Nephron (organoid): ENCODE data around the gene UQCRHL.

Source experiments
- H3K27ac Mint-ChIP-seq, 3 experiments: 2 replicates each; pipeline ENCODE4 v1.8.0; 2020; ENCODE audit warnings: mixed read lengths in 3 of 3, mild to moderate bottlenecking in 2 of 3, moderate library complexity in 1 of 3
- H3K27me3 Mint-ChIP-seq: 2 replicates; pipeline ENCODE4 v1.8.0; 2021; ENCODE audit warnings: low read depth, mild to moderate bottlenecking, moderate library complexity, mixed read lengths
- H3K36me3 Mint-ChIP-seq: 2 replicates; pipeline ENCODE4 v1.8.0; 2020; ENCODE audit warnings: low read depth, mixed read lengths
- H3K4me1 Mint-ChIP-seq: 2 replicates; pipeline ENCODE4 v1.8.0; 2020; ENCODE audit warnings: mixed read lengths
- H3K4me3 Mint-ChIP-seq, 3 experiments: 2 replicates each; pipeline ENCODE4 v1.8.0; 2020; ENCODE audit warnings: mild to moderate bottlenecking in 3 of 3, mixed read lengths in 3 of 3, moderate library complexity in 2 of 3
- H3K9me3 Mint-ChIP-seq: 2 replicates; pipeline ENCODE4 v1.8.0; 2020; ENCODE audit warnings: mixed read lengths
- TF ChIP-seq, protein P1 (sequence below), 3 experiments: fragments of 200-600 bp; sonication (generic); IDR thresholded peaks; one replicate each; pipeline ENCODE4 v1.5.0; 2021; ENCODE audit warnings: antibody characterized with exemption in 3 of 3; ENCODE audit not compliant: unreplicated experiment in 3 of 3

Gene UQCRHL

DNA sequence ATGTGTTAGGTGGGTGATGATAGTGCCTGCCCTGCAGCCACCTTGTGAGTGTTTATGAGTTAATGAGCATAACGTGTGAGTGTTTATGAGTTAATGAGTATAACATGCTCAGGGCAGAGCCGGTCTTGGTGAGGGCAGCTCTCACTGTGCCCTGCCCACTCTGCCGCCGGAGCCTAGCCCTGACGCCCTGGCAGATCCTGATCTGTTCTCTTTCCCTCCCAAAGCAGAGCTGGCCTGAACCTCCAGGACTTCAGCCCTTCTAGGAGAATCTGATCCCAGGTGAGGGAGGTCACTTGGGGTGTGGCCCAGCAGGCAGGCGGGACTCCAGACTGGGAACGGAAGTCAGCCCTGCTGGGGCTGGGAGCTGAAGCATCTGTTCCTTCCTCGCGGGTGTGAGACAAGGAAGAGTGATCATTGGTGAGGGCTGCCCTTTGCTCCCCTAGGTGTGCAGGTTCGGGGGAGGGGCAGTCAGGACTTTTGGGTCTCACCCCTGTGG is 43.1 kb downstream of the UQCRHL start:
- H3K36me3 Mint-ChIP-seq = peaks cover 37% of the 10 kb centered on the region

DNA sequence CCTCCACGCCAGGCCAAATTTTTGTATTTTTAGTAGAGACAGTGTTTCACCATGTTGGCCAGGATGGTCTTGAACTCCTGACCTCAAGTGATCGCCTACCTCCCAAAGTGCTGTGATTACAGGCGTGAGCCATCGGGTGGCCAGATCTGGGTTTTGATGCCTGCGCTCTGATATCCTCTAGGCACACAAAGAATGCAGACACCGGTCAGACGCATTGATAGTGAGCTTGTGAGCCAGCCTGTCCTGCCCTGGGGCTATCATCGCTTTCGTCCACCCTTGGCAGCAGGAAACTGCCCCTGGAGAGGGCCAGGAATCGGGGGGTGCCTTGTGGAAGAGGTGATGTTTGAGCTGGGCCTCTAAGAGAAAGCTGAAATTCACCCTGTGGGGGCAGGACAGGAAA is 44.9 kb downstream of the UQCRHL start:
- Mint-ChIP-seq H3K27me3 (no peaks in the 10 kb centered on the region), H3K9me3 (no peaks in the 10 kb centered on the region), H3K4me1 (peaks cover 38% of the 10 kb centered on the region), H3K36me3 (peaks cover 32% of the 10 kb centered on the region), H3K27ac (peak overlapping the region in 1 of 3 experiments; percentile 58), H3K4me3 (no peak overlapping the region)
- TF ChIP-seq, protein P1, sequence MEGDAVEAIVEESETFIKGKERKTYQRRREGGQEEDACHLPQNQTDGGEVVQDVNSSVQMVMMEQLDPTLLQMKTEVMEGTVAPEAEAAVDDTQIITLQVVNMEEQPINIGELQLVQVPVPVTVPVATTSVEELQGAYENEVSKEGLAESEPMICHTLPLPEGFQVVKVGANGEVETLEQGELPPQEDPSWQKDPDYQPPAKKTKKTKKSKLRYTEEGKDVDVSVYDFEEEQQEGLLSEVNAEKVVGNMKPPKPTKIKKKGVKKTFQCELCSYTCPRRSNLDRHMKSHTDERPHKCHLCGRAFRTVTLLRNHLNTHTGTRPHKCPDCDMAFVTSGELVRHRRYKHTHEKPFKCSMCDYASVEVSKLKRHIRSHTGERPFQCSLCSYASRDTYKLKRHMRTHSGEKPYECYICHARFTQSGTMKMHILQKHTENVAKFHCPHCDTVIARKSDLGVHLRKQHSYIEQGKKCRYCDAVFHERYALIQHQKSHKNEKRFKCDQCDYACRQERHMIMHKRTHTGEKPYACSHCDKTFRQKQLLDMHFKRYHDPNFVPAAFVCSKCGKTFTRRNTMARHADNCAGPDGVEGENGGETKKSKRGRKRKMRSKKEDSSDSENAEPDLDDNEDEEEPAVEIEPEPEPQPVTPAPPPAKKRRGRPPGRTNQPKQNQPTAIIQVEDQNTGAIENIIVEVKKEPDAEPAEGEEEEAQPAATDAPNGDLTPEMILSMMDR (IDR thresholded peaks at IDR 0.05; ENCODE audit: unreplicated experiment in 3 of 3) = no peak

More for the DNA sequence above, 43.1 kb downstream of the UQCRHL start:
- Mint-ChIP-seq H3K4me1 (peaks cover 36% of the 10 kb centered on the region), H3K4me3 (peak overlapping the region in 1 of 3 experiments; percentile 39), H3K27ac (no peak overlapping the region), H3K27me3 (no peaks in the 10 kb centered on the region), H3K9me3 (no peaks in the 10 kb centered on the region)
- TF ChIP-seq, protein P1 (IDR thresholded peaks at IDR 0.05; ENCODE audit: unreplicated experiment in 3 of 3) = no peak

DNA sequence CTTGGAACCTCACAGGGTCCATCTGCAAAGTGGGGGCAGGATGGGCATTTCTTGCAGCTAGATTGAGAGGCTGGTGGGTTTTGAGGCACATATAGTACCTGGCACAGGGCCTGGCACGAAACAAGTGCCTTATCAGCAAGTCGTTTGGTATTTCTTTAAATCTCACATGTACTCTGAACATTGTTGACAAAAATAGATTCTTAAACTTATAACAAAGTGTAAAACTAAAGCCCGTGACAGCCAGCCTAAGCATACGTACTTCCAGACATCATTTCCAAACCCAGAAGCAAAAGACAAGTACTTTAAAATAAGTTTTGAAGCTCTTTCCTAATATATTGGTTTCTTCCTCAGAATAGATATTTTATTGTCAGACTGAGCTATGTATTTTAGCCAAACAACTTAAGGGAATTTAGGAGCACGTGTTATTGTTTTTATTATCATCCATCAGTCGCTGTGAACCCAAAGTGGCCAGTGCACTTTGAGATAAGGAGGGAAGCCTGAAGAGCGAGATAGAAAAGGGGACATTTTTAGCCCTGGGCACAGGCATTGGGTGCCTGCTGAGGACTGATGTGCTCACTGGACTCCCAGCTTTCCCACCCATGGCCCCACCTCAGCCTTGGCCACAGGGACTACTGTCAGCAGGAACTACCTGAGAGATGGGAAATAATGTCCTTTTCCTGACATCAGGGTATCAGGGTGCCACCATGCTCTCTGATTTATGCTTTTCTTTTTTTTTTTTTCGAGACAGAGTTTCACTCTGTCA is 45.9 kb downstream of the UQCRHL start:
- peak overlapping the region; percentile 93 to 97 (median 96) for H3K27ac Mint-ChIP-seq
- H3K4me3 Mint-ChIP-seq = peak overlapping the region; percentile 90 to 95 (median 95)
- peaks cover 43% of the 10 kb centered on the region for H3K4me1 Mint-ChIP-seq
- no peaks in the 10 kb centered on the region for H3K27me3 Mint-ChIP-seq
- TF ChIP-seq, protein P1 (IDR thresholded peaks at IDR 0.05; ENCODE audit: unreplicated experiment in 3 of 3) = no peak
- H3K36me3 Mint-ChIP-seq = peaks cover 32% of the 10 kb centered on the region
- H3K9me3 Mint-ChIP-seq = no peaks in the 10 kb centered on the region

DNA sequence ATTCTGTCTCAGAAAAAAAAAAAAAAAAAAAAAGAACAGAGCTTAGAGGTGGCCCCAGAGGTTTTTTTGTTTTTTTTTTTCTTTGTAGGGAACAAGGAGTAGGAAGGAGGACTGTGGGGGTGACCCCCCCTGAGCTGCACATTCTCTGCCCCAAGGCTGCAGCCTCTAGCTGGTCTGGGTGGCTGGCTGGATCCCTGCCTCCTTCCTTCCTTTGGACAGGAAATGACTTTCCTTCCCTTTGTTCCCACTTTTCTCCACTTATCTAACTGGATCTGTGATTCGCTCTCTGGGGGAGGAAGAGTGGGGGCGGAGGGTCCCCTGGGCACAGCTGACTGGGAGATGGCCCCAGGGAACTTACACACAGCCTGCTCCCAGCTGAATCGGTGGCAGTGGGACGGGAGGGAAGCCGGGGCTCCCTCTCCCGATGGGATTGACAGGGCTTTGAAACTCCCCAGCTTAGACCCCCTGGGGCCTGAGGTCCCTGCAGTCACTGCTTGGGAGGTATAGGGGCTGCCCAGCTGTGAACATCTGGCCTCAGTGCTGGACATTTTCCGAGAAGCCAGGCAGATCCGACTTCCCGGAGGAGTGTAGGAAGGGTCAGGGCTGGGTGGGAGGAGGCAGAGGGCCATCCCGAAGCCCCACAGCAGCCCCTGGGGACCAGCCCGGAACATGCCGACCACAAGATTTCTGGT is 46.8 kb downstream of the UQCRHL start:
- Mint-ChIP-seq H3K27me3 (no peaks in the 10 kb centered on the region), H3K9me3 (no peaks in the 10 kb centered on the region), H3K4me3 (peak overlapping the region; percentile 90 to 95 (median 95)), H3K4me1 (peaks cover 43% of the 10 kb centered on the region), H3K36me3 (peaks cover 26% of the 10 kb centered on the region), H3K27ac (peak overlapping the region; percentile 93 to 97 (median 96))
- TF ChIP-seq, protein P1 (IDR thresholded peaks at IDR 0.05; ENCODE audit: unreplicated experiment in 3 of 3) = no peak

DNA sequence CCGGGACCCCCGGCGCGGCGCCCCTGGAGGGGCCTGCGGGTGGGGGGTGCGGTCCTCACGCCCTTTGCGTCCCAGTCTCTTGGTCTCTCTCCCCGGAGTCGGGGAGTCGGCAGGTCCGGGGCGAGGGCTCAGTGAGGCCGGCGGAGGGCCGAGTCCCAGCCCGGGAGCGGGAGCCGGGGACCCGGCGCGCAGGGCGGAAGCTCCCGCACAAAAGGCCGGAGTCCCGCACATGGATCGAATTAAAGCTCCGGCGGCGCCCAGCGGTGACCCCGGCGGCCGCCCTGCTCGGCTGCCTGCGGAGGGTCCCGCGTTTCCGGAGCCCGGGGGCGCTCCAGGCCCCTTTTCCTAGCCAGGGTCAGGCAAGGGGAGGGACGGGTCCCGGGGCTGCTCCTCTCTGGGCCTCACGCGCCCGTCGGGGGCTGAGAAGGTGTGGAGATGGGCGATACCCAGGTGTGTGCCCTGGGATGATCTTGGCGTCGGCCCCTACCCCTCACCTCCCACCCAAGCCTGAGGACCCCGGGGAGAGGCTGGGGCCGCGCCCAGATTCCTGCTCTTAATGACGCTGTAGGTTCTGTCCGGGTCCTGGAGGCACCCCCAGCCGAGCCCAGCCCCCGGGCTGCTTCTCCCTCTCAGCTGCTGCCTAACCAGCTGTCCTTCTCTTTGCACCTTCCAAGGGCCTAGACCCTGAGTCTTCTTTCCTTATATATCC is 48.3 kb downstream of the UQCRHL start:
- H3K9me3 Mint-ChIP-seq = no peaks in the 10 kb centered on the region
- H3K4me1 Mint-ChIP-seq = peaks cover 34% of the 10 kb centered on the region
- peak overlapping the region; percentile 78 to 97 (median 94) for H3K27ac Mint-ChIP-seq
- H3K27me3 Mint-ChIP-seq = no peaks in the 10 kb centered on the region
- TF ChIP-seq, protein P1 (IDR thresholded peaks at IDR 0.05; ENCODE audit: unreplicated experiment in 3 of 3) = no peak
- H3K36me3 Mint-ChIP-seq = peaks cover 13% of the 10 kb centered on the region
- H3K4me3 Mint-ChIP-seq = peak overlapping the region; percentile 90 to 95 (median 95)
